T-helper 1 cell (primary cell): ENCODE measurements around the gene SGK2.

Experiments used
- DNase-seq, 5 donors: peaks; one replicate each; pipeline ENCODE4 v3.0.0-alpha.2; 2012 to 2020

Gene SGK2

DNA sequence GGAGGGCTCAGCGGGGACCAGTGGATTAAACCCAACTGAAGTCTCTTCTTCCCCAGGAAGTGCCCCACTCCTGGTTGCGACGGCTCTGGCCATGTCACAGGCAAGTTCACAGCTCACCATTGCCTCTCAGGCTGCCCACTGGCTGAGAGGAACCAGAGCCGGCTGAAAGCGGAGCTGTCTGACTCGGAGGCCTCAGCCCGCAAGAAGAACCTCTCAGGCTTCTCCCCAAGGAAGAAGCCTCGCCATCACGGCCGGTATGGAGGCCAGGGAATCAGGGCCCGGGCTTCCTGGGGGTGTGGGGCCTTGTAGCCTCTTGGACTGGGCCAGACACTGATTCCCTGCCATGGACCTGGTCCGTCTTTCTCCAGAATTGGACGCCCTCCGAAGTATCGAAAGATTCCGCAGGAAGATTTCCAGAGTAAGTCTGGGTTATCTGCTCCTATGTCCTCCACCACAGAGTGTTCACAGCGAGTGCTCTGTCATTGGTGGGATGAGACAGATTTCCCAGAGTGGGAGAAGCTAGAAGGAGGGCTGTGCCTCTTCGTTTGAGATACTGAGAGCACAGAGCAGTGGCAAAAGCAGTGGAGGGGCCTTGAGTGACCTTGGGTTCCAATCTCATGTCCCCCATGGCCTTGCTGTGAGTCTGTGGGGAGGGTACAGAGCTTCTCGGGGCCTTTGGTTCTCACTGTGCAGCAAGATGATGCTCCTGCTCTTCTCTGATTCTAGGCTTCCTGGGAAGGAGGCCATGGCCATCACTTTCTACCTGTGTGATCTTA is 22.6 kb upstream of the SGK2 start:
- no peak for DNase-seq

DNA sequence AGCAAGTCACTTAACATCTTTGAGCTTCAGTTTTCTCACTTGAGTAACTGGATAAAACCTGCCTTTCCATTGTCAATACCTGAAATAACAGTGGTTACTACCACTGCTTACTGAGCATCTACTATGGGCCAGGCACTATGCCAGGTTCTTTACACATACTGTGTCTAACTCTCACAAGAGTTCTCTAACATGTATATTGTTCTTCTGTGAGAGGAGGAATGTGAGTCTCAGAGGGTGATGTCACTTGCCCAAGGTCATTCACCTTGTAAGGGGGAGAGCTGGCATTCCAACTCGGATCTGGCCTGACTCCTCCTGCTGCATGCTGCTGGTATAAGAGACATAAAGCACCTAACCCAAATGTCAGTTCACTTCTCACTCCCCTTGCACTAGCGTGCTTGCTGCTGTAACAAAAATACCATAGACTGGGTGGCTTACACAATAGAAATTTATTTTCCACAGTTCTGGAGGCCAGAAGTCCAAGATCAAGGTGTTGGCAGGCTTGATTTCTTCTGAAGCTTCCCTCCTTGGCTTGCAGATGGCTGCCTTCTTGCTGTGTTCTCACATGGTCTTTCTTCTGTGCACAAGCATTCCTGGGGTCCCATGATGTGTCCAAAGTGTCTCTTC is 21.9 kb upstream of the SGK2 start:
- no peak for DNase-seq

DNA sequence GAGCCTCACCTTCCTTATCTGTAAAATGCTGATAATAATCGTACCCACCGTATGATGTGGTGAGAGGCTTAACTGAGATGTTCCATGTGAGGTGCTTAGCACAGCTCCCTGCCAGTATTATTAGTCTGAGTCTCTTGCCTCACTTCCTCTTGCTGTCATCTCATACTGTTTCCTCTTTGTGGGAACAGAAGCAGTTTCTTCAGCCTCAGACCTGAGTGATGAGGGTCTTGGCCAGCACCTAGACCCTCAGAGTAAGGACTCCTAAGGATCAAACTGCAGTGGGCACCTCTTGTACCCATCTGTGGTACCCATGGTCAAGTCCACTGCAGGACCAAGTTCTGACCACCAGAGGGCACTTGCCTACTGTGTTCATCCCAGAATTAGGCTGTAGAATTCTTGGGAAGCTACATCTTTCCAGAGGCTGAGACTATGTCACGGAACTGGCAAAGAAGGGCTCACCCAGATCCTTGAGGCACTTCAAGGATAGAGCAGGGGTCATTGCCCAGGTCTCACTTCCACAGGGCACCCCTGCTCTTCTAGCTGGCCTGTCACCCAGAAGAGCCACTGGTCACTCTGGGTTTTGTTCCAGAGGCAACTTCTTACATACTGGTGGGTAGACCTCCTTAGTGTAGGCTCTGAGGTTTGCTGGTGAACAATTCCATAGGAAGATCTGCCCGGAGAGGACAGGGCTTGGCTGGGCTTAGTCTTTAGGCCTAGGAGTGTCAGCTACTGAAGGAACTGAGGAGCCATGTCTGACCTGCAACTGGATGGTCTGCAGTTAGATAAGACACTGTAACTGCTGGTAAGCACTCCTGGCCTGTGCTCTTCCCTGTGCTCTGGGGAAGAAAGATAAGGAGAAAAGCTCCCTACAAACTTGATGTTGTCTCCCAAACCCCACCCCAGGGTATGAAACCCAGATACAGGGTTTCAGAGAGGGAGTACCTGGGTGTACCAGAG is 20.6 kb upstream of the SGK2 start:
- peak in 2 of 5 donors; percentile 33 to 35 for DNase-seq

DNA sequence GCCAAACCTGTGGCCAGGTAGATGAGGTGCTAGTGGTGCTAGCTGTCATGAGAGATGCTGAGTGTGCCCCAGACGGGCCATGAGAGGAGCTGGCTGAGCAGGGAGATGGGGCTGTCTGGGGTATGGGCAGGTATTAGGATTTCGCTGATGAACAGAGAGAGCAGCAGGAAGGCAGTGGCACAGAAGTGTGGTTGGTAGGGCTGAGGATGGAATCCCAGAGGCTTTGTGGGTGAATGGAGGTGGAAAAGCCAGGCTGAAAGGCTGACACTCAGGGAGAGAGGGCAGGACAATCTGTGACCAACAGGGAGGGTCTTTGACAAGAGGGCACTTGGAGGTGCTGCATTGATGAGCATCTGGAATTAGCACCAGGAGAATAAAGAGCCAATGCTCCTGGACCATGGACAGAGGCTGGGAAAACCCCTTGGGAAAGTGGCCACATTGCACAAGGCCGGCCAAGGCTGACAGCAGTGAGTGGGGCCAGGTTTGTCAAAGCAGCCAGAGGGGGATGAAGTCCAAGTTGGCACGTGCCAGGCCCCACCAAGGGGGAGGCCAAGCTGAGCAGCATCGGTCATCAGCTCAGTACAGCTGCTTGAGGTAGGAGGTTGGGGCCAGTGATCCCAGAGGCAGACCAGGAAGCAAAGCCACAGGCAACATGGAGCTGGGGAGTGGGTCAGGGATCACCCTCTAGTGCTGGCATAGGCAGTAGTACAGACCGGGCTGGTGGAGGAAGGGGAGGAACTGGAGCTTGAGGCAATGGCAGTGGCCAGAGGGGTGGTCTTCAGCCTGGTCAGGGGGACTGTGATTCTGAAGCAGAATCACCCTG is 19.7 kb upstream of the SGK2 start:
- DNase-seq: no peak

DNA sequence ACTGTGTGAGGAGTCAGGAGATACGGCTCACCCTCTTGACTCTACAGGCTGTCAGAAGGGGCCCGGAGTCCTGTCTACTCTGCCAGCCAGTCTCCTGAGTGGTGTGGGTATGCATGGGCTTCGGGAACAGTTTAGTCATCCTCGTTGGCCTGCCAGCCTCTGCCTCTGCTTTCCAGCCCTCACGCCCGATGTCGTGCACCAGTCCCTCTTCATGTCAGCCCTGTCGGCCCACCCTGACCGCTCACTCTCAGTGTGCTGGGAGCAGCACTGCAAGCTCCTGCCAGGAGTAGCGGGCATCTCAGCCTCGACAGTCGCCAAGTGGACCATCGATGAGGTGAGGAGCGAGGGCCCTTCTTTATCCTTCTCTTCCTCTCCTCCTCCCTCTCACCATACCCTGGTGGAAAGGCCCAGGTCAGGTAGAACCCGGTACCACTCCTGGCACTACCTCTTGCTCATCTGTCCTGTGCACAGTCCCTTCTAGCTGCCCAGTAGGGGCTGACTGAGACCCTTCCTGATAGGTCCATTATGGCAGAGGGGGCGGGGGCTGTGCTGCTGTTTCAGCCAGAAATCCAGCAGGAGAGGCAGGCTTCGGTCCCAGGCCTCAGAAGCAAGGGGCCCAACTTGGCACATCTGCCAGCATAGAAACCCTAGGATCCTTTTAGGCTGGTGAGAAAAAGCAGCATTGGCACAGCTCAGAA is 18.7 kb upstream of the SGK2 start:
- no peak for DNase-seq

DNA sequence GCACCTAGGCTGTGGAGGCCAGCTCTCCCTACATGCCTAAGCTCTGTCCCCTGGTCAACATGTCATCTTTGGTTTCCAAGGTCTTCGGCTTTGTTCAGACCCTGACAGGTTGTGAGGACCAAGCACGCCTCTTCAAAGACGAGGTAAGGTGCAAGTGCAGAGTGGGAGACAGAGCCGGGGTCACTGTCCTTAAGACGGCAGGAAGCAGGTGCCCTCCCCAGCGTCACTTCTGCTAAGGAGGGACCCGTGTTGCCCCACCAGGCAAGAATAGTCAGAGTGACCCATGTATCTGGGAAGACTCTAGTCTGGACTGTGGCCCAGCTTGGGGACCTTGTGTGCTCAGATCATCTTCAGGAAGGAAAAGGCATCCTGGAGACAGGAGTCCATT is 18.2 kb upstream of the SGK2 start:
- DNase-seq: no peak

DNA sequence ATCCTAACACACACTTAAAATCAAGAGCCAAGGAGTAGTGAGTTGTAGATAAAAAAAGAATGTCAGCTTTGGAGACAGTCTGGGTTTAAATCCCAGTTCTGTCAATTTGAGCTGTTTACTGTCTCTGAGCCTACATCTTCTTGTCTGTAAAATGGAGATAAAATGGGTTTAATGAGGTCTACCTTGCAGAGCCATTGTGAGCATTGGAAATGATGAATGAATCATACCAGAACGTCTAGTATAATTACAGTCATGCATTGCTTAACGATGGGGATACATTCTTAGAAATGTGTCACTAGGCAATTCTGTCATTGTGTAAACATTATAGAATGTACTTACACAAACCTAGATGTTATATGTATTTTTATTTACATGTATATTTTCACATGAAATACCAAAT is 17.6 kb upstream of the SGK2 start:
- DNase-seq: no peak

DNA sequence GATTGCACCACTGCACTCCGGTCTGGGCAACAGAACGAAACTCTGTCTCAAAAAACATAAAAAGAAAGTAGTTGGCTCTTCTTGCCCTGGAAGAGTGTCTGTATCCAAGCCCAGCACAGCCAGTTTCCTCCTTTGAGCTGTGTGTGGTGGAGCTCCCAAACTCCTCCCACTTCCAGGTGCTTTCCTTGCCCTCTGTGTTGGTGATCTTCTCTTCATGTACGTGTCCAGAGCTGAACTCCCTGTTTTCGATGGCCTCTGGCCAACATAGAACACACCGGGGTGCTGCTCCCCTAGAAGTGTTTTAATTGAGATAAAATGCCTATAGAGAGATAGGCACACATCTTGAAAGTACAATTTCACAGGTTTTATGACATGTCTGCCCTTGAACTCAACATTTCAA is 16.7 kb upstream of the SGK2 start:
- DNase-seq: no peak

DNA sequence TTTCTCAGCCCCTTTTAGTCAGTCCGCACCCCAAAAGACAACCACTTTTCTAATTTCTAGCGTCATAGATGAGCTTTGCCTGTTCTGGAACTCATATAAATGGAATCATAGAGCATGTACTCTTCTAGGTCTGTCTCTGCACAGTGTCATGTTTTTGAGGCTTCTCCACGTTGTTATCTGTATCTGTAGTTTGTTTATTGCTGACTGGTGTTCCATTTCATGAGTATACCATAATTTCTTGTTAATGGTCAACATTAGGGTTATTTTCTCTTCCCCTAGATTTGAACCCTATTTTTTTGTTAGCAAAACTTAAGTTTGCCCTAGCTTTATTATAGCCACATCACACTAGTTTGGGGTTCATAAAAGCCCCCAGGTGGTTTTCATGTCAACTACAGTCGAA is 16.2 kb upstream of the SGK2 start:
- no peak for DNase-seq

DNA sequence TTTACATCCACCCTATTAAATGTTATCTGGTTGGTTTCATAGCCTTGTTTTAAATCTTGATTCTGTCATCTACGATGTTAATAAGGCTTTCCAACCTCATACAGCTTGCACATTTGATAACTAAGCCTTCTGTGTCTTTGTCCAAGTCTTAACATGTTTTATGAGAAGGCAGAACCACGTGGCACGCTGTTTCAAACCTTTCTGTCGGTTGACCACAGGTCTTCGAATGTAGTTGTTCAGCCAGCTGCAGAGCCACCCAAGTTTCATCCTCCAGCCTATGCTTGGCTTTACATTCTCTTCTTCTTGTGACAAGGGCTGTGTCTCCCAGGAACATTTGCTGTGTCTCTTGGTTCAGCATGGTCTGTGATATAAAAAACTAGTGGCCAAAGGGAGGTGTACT is 15.7 kb upstream of the SGK2 start:
- no peak for DNase-seq

DNA sequence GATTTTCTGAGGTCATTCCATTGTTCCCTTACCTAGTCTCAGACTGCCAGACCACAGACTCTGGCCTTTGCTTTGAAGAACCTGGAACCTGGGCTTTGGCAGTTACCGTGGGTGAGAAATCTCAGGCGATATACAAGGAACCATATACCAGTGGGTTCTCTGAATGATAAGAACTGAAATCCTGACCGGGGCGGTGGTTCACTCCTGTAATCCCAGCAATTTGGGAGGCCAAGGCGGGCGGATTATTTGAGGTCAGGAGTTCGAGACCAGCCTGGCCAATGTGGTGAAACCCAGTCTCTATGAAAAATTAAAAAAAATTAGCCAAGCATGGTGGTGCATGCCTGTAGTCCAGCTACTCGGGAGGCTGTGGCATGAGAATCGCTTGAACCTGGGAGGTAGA is 14.3 kb upstream of the SGK2 start:
- DNase-seq: no peak

DNA sequence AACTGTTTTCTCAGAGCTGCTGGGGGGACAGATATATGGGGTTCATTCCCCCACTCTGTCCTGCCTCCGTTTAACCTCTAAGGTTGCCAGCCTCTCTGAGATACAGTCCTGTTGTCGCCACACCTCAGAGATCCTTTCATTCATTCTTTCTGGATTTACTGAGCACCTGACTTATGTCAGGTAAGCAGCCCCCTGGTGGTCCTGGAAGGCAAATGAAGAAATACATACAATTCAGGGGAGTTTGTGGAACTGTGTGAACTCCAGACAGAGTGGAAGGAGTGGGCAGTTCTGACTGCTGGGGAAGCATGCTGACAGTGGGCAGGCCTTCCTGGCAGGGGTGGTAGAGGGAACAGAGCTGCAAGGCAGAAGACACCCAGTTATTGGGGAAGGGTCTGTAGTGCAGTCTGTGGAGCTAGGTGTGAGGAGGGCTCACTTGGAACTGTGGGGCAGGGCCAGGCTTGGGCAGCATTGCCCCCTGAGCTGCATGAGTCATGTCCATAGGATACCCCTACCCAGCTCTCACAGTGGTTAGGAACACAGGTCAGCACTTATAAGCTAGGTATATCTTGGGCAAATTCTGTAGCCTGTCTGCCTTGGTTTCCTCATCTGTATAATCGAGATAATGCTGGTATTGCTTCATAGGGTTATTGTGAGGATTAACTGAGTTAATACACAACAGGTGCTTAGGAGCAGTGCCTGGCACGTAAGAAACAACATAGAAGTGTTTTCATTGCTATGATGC is 12.8 kb upstream of the SGK2 start:
- no peak for DNase-seq

DNA sequence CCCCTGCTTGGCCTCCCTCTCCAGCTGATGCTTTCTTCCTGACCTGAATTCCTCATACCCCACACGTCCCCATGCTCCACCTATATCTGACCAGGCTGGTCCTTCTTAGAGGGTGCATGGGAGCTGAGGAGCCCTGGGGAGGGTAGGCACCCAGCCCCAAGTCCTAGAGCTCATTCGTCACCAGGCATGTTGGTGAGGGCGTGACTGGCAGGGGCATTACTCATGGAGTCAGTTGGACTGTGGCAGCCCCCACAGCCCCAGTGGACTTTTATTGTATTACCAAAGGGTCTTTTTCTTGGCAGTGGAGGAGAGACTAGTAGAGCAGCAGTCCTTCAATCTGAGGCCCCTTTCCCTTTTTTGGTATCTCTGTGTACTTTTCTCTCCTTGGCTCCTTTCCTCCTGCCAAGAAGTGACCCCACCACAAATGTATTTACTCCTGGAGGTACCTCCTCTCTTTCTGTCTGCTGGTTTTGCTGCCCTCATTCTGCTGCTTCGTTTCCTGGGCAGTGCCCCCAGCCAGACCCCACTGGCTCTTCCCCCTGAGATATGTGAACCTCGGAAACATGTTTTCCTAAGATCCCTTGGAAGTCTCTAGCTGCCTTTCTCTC is 10.4 kb upstream of the SGK2 start:
- DNase-seq: no peak

DNA sequence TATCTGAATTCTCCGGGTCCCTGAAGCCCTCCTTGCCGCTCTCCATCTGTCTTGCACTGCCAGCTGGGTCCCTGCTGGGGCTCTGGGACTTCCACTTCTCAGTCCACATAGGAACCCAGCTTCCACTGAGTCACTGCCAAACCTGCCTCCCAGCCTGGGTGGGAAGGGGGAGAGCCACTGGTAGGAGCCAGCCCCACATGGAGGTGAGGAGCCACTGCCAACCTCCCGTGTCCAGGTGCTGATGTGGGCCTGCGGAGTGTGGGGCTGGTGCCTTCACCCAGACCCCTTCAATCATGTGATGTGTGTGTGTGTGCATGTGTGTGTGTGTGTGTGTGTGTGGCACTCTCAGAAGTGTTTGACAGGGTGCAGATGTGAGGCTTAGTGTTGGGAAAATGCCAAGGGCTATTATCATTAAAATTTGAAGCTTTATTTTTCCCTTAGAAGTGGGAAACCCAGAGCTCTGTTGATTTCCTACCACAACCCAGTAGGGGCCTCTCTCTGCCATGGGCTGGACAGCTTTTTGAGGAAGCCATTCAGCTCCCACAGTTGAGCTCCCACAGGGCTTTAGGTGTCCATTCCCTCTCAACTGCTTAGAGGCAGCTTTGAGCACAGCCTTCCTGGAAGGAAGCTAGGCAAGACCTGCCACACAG is 9.3 kb upstream of the SGK2 start:
- no peak for DNase-seq

DNA sequence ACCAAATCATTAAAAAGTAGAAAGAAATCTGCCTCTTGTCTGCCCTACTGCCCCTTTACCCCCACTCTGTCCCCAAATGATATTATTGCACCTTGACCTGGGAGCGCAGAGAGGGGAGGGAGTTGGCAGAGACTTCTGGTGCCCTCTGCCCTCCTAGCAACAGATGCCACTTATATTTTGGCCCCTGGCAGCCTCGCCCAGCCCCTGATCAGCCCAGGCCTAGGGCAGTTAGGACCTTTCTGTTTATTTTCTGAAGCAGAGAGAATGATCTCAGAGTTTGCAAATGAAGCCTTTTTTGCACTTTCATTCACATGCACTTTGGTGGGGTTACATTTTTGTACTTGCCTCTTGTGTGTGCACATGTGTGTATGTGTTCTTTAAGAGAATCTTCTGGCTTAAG is 8.4 kb upstream of the SGK2 start:
- no peak for DNase-seq

DNA sequence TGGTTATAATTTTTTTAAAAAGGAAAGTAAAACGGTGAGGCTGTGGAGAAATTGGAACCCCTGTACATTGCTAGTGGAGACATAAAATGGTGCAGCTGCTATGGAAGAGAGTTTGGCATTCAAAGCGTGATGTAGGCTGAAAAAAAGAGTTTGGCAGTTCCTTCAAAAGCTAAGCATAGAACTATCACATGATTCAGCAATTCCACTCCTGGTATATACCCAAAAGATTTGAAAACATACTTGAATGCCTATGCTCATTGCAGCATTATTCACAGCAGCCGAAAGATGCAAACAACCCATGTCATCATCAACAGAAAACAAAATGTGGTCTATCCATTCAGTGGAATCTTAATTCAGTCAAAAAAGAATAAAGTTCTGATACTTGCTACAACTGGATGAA is 4.5 kb upstream of the SGK2 start:
- DNase-seq: no peak

DNA sequence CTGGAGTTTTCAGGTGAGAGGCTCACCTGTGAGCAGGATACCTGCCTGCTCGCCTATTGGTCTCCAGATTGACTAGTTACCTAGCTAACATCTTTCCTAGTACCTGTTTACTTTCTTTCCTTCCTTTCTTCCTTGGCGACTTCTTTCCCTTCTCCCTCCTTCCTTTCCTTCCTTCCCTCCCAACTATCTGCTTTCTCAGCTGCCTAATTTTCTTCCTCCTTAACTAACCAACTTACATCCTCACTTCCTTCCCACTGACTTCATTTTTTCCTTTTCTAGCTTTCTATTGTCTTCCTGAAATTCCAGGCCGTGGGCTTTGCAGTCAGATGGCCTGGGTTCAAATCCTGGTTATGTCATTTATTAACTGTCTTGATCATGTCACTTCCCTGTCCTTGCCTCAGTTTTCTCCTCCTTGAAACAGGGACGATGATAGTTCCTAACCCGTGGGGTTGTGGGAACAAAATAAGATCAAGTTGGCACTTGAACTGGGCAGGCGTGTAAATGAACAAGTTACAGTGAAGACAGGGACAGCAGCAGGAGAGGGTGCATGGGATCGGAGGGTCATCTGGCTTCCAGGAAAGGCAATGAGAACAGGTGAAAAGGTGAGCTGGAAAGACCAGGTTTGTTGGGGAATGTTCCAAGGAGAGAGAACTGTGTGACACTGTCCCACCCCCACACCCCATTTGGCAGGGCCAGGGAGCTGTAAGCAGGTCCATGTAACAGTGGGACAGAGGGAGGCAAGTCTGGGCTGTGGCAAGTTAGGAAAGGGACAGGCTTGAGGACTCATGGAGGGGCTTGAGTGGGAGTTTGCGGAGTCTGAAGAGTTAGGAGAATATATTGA is 540 bp downstream of the SGK2 start:
- DNase-seq: no peak

DNA sequence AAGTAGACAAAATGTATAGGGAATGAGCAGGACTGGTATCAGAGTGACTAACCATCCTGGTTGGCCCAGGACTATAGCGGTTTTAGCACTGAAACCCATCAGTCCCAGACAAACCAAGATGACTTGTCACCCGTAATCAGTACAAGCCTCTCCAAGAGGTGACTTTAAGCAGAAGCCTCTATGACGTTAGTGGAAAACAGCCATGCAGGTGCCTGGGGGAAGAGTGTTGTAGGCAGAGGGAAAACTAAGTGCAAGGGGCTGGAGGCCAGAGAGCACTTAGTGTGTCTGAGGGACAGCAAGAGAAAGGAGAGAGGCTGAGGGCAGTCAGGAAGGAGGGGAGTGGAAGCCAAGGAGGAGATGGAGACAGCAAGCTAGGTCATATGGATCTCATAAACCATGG is 2.1 kb downstream of the SGK2 start:
- DNase-seq: no peak

DNA sequence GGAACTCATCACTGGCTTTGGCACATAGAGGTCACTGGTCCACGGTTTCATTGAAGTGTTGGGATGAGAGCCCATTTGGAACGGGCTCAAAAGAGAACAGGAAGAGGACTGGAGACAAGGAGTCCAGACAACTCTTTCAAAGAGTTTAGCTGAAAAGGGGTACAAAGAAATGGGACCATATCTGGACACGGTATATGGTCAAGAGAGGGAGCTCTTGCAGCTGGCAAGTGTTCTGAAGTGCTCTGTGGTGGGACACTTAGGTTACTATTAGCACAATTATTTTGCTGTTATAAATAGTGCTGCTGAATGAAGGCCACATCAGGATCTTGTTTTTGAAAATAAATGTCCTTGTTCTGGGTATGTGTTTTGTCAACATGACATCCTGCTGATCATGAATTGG is 4.6 kb downstream of the SGK2 start:
- DNase-seq: no peak
